22Rv1 (cell line): ENCODE results near the gene FN3KRP.

Source experiments
- CTCF ChIP-seq: fragments of 450-650 bp; IDR thresholded peaks from 2 replicates; pipeline ENCODE4 v1.5.1; 2017; ENCODE audit warnings: mild to moderate bottlenecking
- ZFX ChIP-seq: fragments of 450-650 bp; IDR thresholded peaks from 2 replicates; pipeline ENCODE4 v1.6.1; 2017; ENCODE audit warnings: antibody characterized with exemption, borderline replicate concordance

GRCh38 chr17:82681547-82681946, 35.0 kb upstream of the FN3KRP start:
- TF ChIP-seq CTCF (no peak), ZFX (no peak)
